Measurements from ENCODE around the gene SLIT1.

The SLIT1 gene

GRCh38 chr10:96988426-96988825 lies 197.3 kb downstream of the SLIT1 start:
- Histone ChIP-seq H3K27me3 (ENCODE audit: control insufficient read depth in 1 of 2, insufficient read depth in 2 of 2, low read length in 2 of 2) (no peaks in the 10 kb centered on the region), H3K27ac (ENCODE audit: low read length) (peak overlapping the region; percentile 50), H3K9me3 (ENCODE audit: control insufficient read depth in 2 of 2, low read length in 2 of 2) (no peaks in the 10 kb centered on the region), H3K4me1 (ENCODE audit: control insufficient read depth, insufficient read depth, low read length) (peaks cover 19% of the 10 kb centered on the region), H3K36me3 (ENCODE audit: control insufficient read depth in 2 of 2, insufficient read depth in 2 of 2, low read length in 2 of 2) (peaks cover 0 to 2% of the 10 kb centered on the region in 2 donors), H3K4me3 (ENCODE audit: low read length in 2 of 2) (no peak overlapping the region), H3K9ac (ENCODE audit: low read length in 2 of 2) (no peak overlapping the region)

GRCh38 chr10:96987842-96988175 lies 197.9 kb downstream of the SLIT1 start:
- Histone ChIP-seq H3K27me3 (ENCODE audit: control insufficient read depth in 1 of 2, insufficient read depth in 2 of 2, low read length in 2 of 2) (no peaks in the 10 kb centered on the region), H3K27ac (ENCODE audit: low read length) (no peak overlapping the region), H3K4me1 (ENCODE audit: control insufficient read depth, insufficient read depth, low read length) (peaks cover 19% of the 10 kb centered on the region), H3K36me3 (ENCODE audit: control insufficient read depth in 2 of 2, insufficient read depth in 2 of 2, low read length in 2 of 2) (peaks cover 0 to 2% of the 10 kb centered on the region in 2 donors), H3K4me3 (ENCODE audit: low read length in 2 of 2) (no peak overlapping the region), H3K9ac (ENCODE audit: low read length in 2 of 2) (no peak overlapping the region), H3K9me3 (ENCODE audit: control insufficient read depth in 2 of 2, low read length in 2 of 2) (no peaks in the 10 kb centered on the region)

- Histone ChIP-seq H3K4me3 (ENCODE audit: low read length in 2 of 2) (no peak overlapping the region), H3K36me3 (ENCODE audit: control insufficient read depth in 2 of 2, insufficient read depth in 2 of 2, low read length in 2 of 2) (peaks cover 0 to 2% of the 10 kb centered on the region in 2 donors), H3K27ac (ENCODE audit: low read length) (no peak overlapping the region), H3K4me1 (ENCODE audit: control insufficient read depth, insufficient read depth, low read length) (peaks cover 19% of the 10 kb centered on the region), H3K9ac (ENCODE audit: low read length in 2 of 2) (no peak overlapping the region), H3K9me3 (ENCODE audit: control insufficient read depth in 2 of 2, low read length in 2 of 2) (no peaks in the 10 kb centered on the region), H3K27me3 (ENCODE audit: control insufficient read depth in 1 of 2, insufficient read depth in 2 of 2, low read length in 2 of 2) (no peaks in the 10 kb centered on the region)
Observed at GRCh38 chr10:96987141-96987841, 198.5 kb downstream of the SLIT1 start.

- Histone ChIP-seq H3K4me3 (ENCODE audit: low read length in 2 of 2) (no peak overlapping the region), H3K9me3 (ENCODE audit: control insufficient read depth in 2 of 2, low read length in 2 of 2) (no peaks in the 10 kb centered on the region), H3K9ac (ENCODE audit: low read length in 2 of 2) (no peak overlapping the region), H3K27me3 (ENCODE audit: control insufficient read depth in 1 of 2, insufficient read depth in 2 of 2, low read length in 2 of 2) (no peaks in the 10 kb centered on the region), H3K36me3 (ENCODE audit: control insufficient read depth in 2 of 2, insufficient read depth in 2 of 2, low read length in 2 of 2) (peaks cover 5 to 9% of the 10 kb centered on the region in 2 donors), H3K4me1 (ENCODE audit: control insufficient read depth, insufficient read depth, low read length) (peaks cover 19% of the 10 kb centered on the region), H3K27ac (ENCODE audit: low read length) (no peak overlapping the region)
Observed at GRCh38 chr10:96986200-96986856, 199.4 kb downstream of the SLIT1 start.

DNA sequence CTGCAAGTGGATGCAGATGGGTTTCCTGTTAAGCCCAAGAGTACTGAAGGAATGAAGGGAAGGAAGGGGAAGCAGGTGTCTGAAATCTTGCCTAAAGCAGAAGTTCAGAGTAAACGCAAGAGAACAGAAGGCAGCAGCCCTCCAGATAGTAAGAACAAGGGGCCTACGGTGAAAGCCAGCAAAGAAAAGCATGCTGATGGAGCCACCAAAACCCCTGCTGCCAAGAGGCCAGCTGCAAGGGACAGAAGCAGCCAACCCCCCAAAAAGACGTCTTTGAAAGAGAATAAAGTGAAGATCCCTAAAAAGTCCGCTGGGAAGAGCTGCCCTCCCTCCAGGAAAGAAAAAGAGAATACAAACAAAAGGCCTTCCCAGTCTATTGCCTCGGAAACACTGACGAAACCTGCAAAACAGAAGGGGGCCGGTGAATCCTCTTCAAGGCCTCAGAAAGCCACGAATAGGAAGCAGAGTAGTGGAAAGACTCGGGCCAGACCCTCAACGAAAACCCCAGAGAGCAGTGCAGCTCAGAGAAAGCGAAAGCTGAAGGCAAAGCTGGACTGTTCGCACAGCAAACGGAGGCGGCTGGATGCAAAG lies 201.1 kb downstream of the SLIT1 start:
- H3K27ac ChIP-seq (ENCODE audit: low read length) = peak overlapping the region; percentile 24
- H3K4me3 ChIP-seq (ENCODE audit: low read length in 2 of 2) = no peak overlapping the region
- peaks cover 13% of the 10 kb centered on the region for H3K4me1 ChIP-seq (ENCODE audit: control insufficient read depth, insufficient read depth, low read length)
- no peaks in the 10 kb centered on the region for H3K27me3 ChIP-seq (ENCODE audit: control insufficient read depth in 1 of 2, insufficient read depth in 2 of 2, low read length in 2 of 2)
- no peaks in the 10 kb centered on the region for H3K9me3 ChIP-seq (ENCODE audit: control insufficient read depth in 2 of 2, low read length in 2 of 2)
- no peak overlapping the region for H3K9ac ChIP-seq (ENCODE audit: low read length in 2 of 2)
- H3K36me3 ChIP-seq (ENCODE audit: control insufficient read depth in 2 of 2, insufficient read depth in 2 of 2, low read length in 2 of 2) = peaks cover 12 to 15% of the 10 kb centered on the region in 2 donors

GRCh38 chr10:96982149-96982930 lies 203.4 kb downstream of the SLIT1 start:
- Histone ChIP-seq H3K4me3 (ENCODE audit: low read length in 2 of 2) (no peak overlapping the region), H3K36me3 (ENCODE audit: control insufficient read depth in 2 of 2, insufficient read depth in 2 of 2, low read length in 2 of 2) (peaks cover 12 to 15% of the 10 kb centered on the region in 2 donors), H3K27me3 (ENCODE audit: control insufficient read depth in 1 of 2, insufficient read depth in 2 of 2, low read length in 2 of 2) (no peaks in the 10 kb centered on the region), H3K9me3 (ENCODE audit: control insufficient read depth in 2 of 2, low read length in 2 of 2) (no peaks in the 10 kb centered on the region), H3K27ac (ENCODE audit: low read length) (no peak overlapping the region), H3K4me1 (ENCODE audit: control insufficient read depth, insufficient read depth, low read length) (peaks cover 2% of the 10 kb centered on the region), H3K9ac (ENCODE audit: low read length in 2 of 2) (no peak overlapping the region)

DNA sequence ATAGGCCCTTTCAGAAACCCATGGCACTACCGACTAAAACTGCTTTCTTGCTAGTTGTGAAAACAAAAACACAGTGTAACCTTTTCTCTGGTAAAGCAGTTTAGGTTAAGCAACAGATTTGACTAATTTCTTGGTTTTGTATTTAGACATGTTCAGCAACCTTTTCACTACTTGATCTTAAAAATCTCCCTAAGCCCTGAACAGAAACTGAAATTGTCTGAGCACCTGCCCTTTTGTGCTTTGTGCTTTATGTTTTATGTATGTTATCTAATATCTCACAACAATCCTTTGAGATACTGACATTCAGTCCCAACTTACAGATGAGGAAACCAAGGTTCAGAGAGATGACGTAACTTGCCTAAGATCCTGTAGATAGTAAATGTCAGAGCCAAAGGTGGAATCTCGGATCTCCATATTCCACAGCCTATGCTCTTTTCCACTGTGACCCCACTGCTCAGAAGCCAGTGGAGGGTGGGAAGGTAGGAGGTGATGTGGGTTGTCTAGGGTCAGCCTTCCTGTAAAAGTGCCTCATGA lies 207.1 kb downstream of the SLIT1 start:
- Histone ChIP-seq H3K27ac (ENCODE audit: low read length) (no peak overlapping the region), H3K4me1 (ENCODE audit: control insufficient read depth, insufficient read depth, low read length) (no peaks in the 10 kb centered on the region), H3K9me3 (ENCODE audit: control insufficient read depth in 2 of 2, low read length in 2 of 2) (no peaks in the 10 kb centered on the region), H3K27me3 (ENCODE audit: control insufficient read depth in 1 of 2, insufficient read depth in 2 of 2, low read length in 2 of 2) (no peaks in the 10 kb centered on the region), H3K36me3 (ENCODE audit: control insufficient read depth in 2 of 2, insufficient read depth in 2 of 2, low read length in 2 of 2) (peaks cover 12 to 14% of the 10 kb centered on the region in 2 donors), H3K4me3 (ENCODE audit: low read length in 2 of 2) (no peak overlapping the region), H3K9ac (ENCODE audit: low read length in 2 of 2) (no peak overlapping the region)

DNA sequence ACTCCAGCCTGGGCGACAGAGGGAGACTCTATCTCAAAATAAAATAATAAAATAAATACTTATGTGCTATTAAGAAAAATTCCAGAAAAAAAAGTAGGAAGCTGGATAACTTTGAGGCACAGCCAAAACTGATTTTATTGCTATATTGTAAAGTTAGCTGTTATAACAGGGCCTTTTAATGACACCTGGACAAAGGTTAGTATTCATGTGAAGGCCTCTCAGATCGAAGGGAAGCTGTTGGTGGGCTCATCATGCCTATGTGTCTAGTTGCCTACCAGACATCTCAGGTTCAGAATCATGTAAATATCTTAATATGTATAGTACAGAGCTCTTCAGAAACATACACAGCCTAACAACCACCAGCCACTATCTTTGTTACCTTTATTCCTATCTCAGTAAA lies 210.6 kb downstream of the SLIT1 start:
- H3K36me3 ChIP-seq (ENCODE audit: control insufficient read depth in 2 of 2, insufficient read depth in 2 of 2, low read length in 2 of 2) = no peaks in the 10 kb centered on the region
- no peak overlapping the region for H3K27ac ChIP-seq (ENCODE audit: low read length)
- no peaks in the 10 kb centered on the region for H3K4me1 ChIP-seq (ENCODE audit: control insufficient read depth, insufficient read depth, low read length)
- no peak overlapping the region for H3K4me3 ChIP-seq (ENCODE audit: low read length in 2 of 2)
- no peak overlapping the region for H3K9ac ChIP-seq (ENCODE audit: low read length in 2 of 2)
- H3K27me3 ChIP-seq (ENCODE audit: control insufficient read depth in 1 of 2, insufficient read depth in 2 of 2, low read length in 2 of 2) = no peaks in the 10 kb centered on the region
- no peaks in the 10 kb centered on the region for H3K9me3 ChIP-seq (ENCODE audit: control insufficient read depth in 2 of 2, low read length in 2 of 2)

DNA sequence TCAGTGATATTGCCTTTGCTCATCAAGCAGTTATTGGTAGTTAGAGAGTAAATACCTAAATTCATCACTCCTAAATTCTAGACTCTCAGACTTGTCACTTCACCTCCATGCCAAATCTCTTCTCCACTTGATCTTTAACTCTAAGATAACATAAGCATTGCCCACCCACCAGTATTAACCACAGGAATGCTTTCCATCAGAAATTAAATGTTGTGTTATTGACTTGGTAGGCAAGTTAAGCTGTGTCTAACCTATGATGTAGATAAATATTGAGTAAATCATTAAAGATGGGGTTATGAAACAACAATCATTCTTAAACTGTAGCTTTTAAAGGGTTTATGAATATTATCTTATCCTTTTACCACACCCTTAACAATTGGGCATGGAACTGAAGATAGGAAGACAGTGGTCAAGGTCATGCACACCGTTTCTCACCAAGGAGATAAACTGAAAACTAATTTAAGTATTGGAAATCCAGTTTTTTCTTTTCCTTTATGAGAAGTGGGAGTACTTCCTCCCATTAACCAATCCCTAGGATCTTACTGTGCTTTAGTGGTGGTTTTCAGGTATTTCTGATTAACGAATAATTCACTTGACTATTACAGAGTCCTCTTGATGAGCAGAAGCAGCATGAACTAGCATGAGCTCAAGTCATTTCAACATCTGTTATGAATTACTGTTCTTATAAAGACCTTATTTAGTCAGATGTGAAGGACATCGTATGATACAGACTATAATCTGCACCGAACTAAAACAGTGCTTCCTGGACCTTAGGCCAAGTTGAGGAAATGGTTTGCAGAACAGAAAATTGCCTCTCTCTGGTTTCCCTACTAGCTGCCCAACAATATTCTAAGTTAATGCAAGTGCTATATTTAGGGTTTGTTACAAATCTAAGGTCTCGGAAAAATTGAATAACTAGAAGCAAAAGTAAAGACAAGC lies 211.7 kb downstream of the SLIT1 start:
- no peak overlapping the region for H3K9ac ChIP-seq (ENCODE audit: low read length in 2 of 2)
- H3K27me3 ChIP-seq (ENCODE audit: control insufficient read depth in 1 of 2, insufficient read depth in 2 of 2, low read length in 2 of 2) = no peaks in the 10 kb centered on the region
- no peaks in the 10 kb centered on the region for H3K9me3 ChIP-seq (ENCODE audit: control insufficient read depth in 2 of 2, low read length in 2 of 2)
- no peaks in the 10 kb centered on the region for H3K4me1 ChIP-seq (ENCODE audit: control insufficient read depth, insufficient read depth, low read length)
- H3K4me3 ChIP-seq (ENCODE audit: low read length in 2 of 2) = no peak overlapping the region
- H3K36me3 ChIP-seq (ENCODE audit: control insufficient read depth in 2 of 2, insufficient read depth in 2 of 2, low read length in 2 of 2) = no peaks in the 10 kb centered on the region
- H3K27ac ChIP-seq (ENCODE audit: low read length) = no peak overlapping the region

DNA sequence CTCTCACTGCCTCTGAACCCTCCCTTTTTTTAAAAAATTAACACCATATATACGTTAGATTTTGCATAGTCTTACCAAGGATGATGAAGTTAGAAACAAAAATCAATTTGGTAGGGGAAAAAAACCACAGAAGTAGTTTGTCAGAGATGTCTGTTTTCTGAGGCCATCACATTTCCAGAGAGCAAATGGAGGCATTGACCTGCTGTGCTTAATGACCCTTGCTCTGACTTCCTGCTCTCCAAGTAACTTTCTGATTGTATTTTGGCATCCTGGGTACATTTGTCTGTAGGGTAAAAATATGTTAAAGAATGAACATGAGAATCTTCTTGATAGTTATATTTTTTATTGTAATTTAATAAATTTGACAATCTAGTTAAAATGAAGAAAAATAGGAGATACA lies 213.5 kb downstream of the SLIT1 start:
- no peaks in the 10 kb centered on the region for H3K9me3 ChIP-seq (ENCODE audit: control insufficient read depth in 2 of 2, low read length in 2 of 2)
- no peaks in the 10 kb centered on the region for H3K27me3 ChIP-seq (ENCODE audit: control insufficient read depth in 1 of 2, insufficient read depth in 2 of 2, low read length in 2 of 2)
- H3K4me3 ChIP-seq (ENCODE audit: low read length in 2 of 2) = no peak overlapping the region
- H3K4me1 ChIP-seq (ENCODE audit: control insufficient read depth, insufficient read depth, low read length) = no peaks in the 10 kb centered on the region
- H3K27ac ChIP-seq (ENCODE audit: low read length) = no peak overlapping the region
- no peaks in the 10 kb centered on the region for H3K36me3 ChIP-seq (ENCODE audit: control insufficient read depth in 2 of 2, insufficient read depth in 2 of 2, low read length in 2 of 2)
- H3K9ac ChIP-seq (ENCODE audit: low read length in 2 of 2) = no peak overlapping the region

Data from stomach smooth muscle (tissue), 2 donors.